GM12878 (cell line): ENCODE measurements around the gene PHF2. TPM values are rescaled to one million over a fixed set of nuclear protein-coding genes. Genes with fewer than 3 reads are reported as not detected.

Experiments used
- ATAC-seq: fragments of 200-7000 bp; cut with Tn5 transposase; 3 replicates; pipeline ENCODE4 v1.9.1; 2020; ENCODE audit warnings: mild to moderate bottlenecking, moderate library complexity
- BruUV-seq: library from RNA; stranded (reverse); fragments of 400-500 nt; replicated peaks from 2 replicates; lab custom pipeline; 2021; lab: Mats Ljungman, UMichigan
- CTCF ChIA-PET: fragments of 300-600 bp; sonication (Branson Sonifier 250); formaldehyde crosslinking; extraction: SDS; loops from one replicate; lab custom pipeline; 2021; ENCODE audit warnings: inconsistent platforms; lab: Yijun Ruan, JAX
- POLR2A ChIA-PET: fragments of 350-600 bp; formaldehyde crosslinking; extraction: SDS; loops from one replicate; lab custom pipeline; 2021; ENCODE audit warnings: inconsistent platforms; lab: Charles Lee
- RAD21 ChIA-PET: fragments of 300-600 bp; sonication (Branson Sonifier 250); formaldehyde crosslinking; loops from one replicate; lab custom pipeline; 2023; ENCODE audit warnings: antibody characterized with exemption; ENCODE audit not compliant: unreplicated experiment; lab: Charles Lee
- SMC1A ChIA-PET: fragments of 300-600 bp; sonication (Branson Sonifier 250); formaldehyde crosslinking; loops from one replicate; lab custom pipeline; 2023; ENCODE audit not compliant: unreplicated experiment, uncharacterized antibody; lab: Charles Lee
- DNase-seq: peaks from one replicate; pipeline ENCODE4 v3.0.0-alpha.2; 2011; ENCODE audit warnings: low read depth, low spot score
- FAIRE-seq: peaks from 3 replicates; lab custom pipeline; 2011; peaks lifted over from hg19 to GRCh38; lab: Jason Lieb, UNC
- H2AFZ ChIP-seq: 2 replicates; pipeline ENCODE4 v1.6.0; 2011; ENCODE audit warnings: low read depth, low read length, control low read depth; ENCODE audit not compliant: control insufficient read depth
- H3K27ac ChIP-seq: 2 replicates; pipeline ENCODE4 v1.5.1; 2011; ENCODE audit warnings: control low read depth; ENCODE audit not compliant: control insufficient read depth, insufficient read depth
- H3K27me3 ChIP-seq, 2 experiments: replicated peaks in 1 of 2; 2 replicates each; pipeline versions ENCODE4 v1.6.0 to v1.6.1; 2011; ENCODE audit warnings: low read length in 1 of 2; ENCODE audit not compliant: control insufficient read depth in 2 of 2, insufficient read depth in 2 of 2
- H3K36me3 ChIP-seq, 2 experiments: 2 replicates each; pipeline ENCODE4 v1.5.1; 2011; ENCODE audit warnings: low read length in 1 of 2; ENCODE audit not compliant: control insufficient read depth in 2 of 2, insufficient read depth in 2 of 2
- H3K4me1 ChIP-seq: 2 replicates; pipeline ENCODE4 v1.6.1; 2011; ENCODE audit warnings: mild to moderate bottlenecking, low read length, moderate library complexity, mixed read lengths; ENCODE audit not compliant: control insufficient read depth, insufficient read depth
- H3K4me2 ChIP-seq: 2 replicates; pipeline ENCODE4 v1.6.0; 2011; ENCODE audit warnings: control low read depth; ENCODE audit not compliant: control insufficient read depth, insufficient read depth
- H3K4me3 ChIP-seq: fragments of 200-600 bp; sonication (generic); 2 replicates; pipeline ENCODE4 v1.5.1; 2016
- H3K79me2 ChIP-seq: 2 replicates; pipeline ENCODE4 v1.6.0; 2011; ENCODE audit warnings: low read length; ENCODE audit not compliant: control insufficient read depth, insufficient read depth
- H3K9ac ChIP-seq: 2 replicates; pipeline ENCODE4 v1.8.0; 2011; ENCODE audit warnings: low read length, control low read depth, mixed read lengths; ENCODE audit not compliant: control insufficient read depth, insufficient read depth
- H3K9me3 ChIP-seq: replicated peaks from 3 replicates; pipeline ENCODE4 v1.5.1; 2011; ENCODE audit warnings: mild to moderate bottlenecking, low read length; ENCODE audit not compliant: control insufficient read depth, insufficient read depth
- H4K20me1 ChIP-seq: 2 replicates; pipeline ENCODE4 v1.6.0; 2011; ENCODE audit not compliant: control insufficient read depth, insufficient read depth
- BMI1 ChIP-seq: fragments of 450-650 bp; IDR thresholded peaks from 2 replicates; pipeline ENCODE4 v1.6.1; 2016; ENCODE audit warnings: mild to moderate bottlenecking, moderate library complexity, borderline replicate concordance
- ETV6 ChIP-seq, 2 experiments: fragments of 450-650 bp in 1 of 2; IDR thresholded peaks in 1 of 2; conservative IDR thresholded peaks in 1 of 2; 2 replicates each; pipeline ENCODE4 v1.6.1; 2014; ENCODE audit warnings: antibody characterized with exemption in 1 of 2, borderline replicate concordance in 1 of 2, low read depth in 1 of 2, mild to moderate bottlenecking in 1 of 2, moderate library complexity in 1 of 2
- GABPA ChIP-seq: IDR thresholded peaks from 2 replicates; pipeline ENCODE4 v1.6.1; 2014; ENCODE audit warnings: antibody characterized with exemption, low read depth, mild to moderate bottlenecking, inconsistent platforms
- HDGF ChIP-seq: fragments of 450-650 bp; IDR thresholded peaks from 2 replicates; pipeline ENCODE4 v1.6.1; 2016; ENCODE audit warnings: antibody characterized with exemption
- IKZF1 ChIP-seq: fragments of 450-650 bp; conservative IDR thresholded peaks from 2 replicates; pipeline ENCODE4 v1.6.1; 2017; ENCODE audit warnings: antibody characterized with exemption, mild to moderate bottlenecking
- IRF4 ChIP-seq: IDR thresholded peaks from 2 replicates; pipeline ENCODE4 v1.6.1; 2011; ENCODE audit warnings: low read depth, low read length
- KDM1A ChIP-seq: fragments of 200-600 bp; sonication (generic); IDR thresholded peaks from 2 replicates; pipeline ENCODE4 v1.6.1; 2016; ENCODE audit warnings: borderline replicate concordance
- MEF2A ChIP-seq: IDR thresholded peaks from 2 replicates; pipeline ENCODE4 v1.6.1; 2011; ENCODE audit warnings: low read depth, mild to moderate bottlenecking, low read length, moderate library complexity; ENCODE audit not compliant: insufficient read depth
- NR2C1 ChIP-seq: fragments of 450-650 bp; IDR thresholded peaks from 2 replicates; pipeline ENCODE4 v1.6.1; 2017; ENCODE audit warnings: antibody characterized with exemption, mild to moderate bottlenecking, moderate library complexity
- NR2F1 ChIP-seq: fragments of 450-650 bp; conservative IDR thresholded peaks from 2 replicates; pipeline ENCODE4 v1.6.1; 2017; ENCODE audit warnings: mild to moderate bottlenecking
- RAD21 ChIP-seq: IDR thresholded peaks from 2 replicates; pipeline ENCODE4 v1.6.1; 2011; ENCODE audit warnings: mild to moderate bottlenecking, low read depth, low read length, moderate library complexity; ENCODE audit not compliant: insufficient read depth
- SMAD1 ChIP-seq: fragments of 450-650 bp; IDR thresholded peaks from 2 replicates; pipeline ENCODE4 v1.6.1; 2018; ENCODE audit warnings: mild to moderate bottlenecking, low read depth; ENCODE audit not compliant: partially characterized antibody
- SREBF1 ChIP-seq: IDR thresholded peaks from 2 replicates; pipeline ENCODE4 v1.6.1; 2012; ENCODE audit warnings: mild to moderate bottlenecking, low read length
- SRF ChIP-seq, 2 experiments: IDR thresholded peaks; 2 replicates each; pipeline ENCODE4 v1.6.1; 2011; ENCODE audit warnings: low read depth in 2 of 2, low read length in 2 of 2, mild to moderate bottlenecking in 1 of 2, moderate library complexity in 1 of 2
- STAT3 ChIP-seq: IDR thresholded peaks from 2 replicates; pipeline ENCODE4 v1.6.1; 2011; ENCODE audit warnings: low read depth, low read length, improper control_type of control experiment
- USF2 ChIP-seq: IDR thresholded peaks from 2 replicates; pipeline ENCODE4 v1.6.1; 2011; ENCODE audit warnings: low read depth, low read length, improper control_type of control experiment, borderline replicate concordance
- ZBTB11 ChIP-seq: fragments of 450-650 bp; formaldehyde crosslinking; IDR thresholded peaks from 2 replicates; pipeline ENCODE4 v1.5.0; 2022; ENCODE audit warnings: mild to moderate bottlenecking, missing genetic modification characterization
- ZNF207 ChIP-seq: fragments of 450-650 bp; IDR thresholded peaks from 2 replicates; pipeline ENCODE4 v1.6.1; 2014; ENCODE audit warnings: antibody characterized with exemption, mild to moderate bottlenecking, borderline replicate concordance
- ZZZ3 ChIP-seq: IDR thresholded peaks from 2 replicates; pipeline ENCODE4 v1.6.1; 2011; ENCODE audit warnings: low read depth; ENCODE audit not compliant: control insufficient read depth, insufficient read length
- WGBS: methylation state at CpG from one replicate; pipeline ENCODE4 v1.1.6; 2016; ENCODE audit warnings: low lambda C conversion rate; ENCODE audit not compliant: insufficient replicate concordance, insufficient coverage; ENCODE audit errors: missing lambda C conversion rate; 5-methylcytosine and 5-hydroxymethylcytosine counted together
- in situ Hi-C: fragments of 300-500 bp; cut with MboI; formaldehyde crosslinking; loops from 9 replicates; pipeline ENCODE4 v1.14.3; 2018; ENCODE audit warnings: mixed read lengths
- intact Hi-C: fragments of 100-400 bp; cut with micrococcal nuclease; formaldehyde crosslinking; loops from one replicate; pipeline ENCODE4 v1.14.2; 2022; ENCODE audit not compliant: unreplicated experiment
- polyA plus RNA-seq, 11 experiments: library from polyadenylated mRNA; depleted of rRNA in 4 of 11; unstranded in 6 of 11; stranded (reverse) in 5 of 11; fragments of >200 nt; fragmentation: Nextera tagmentation in 4 of 11; fragmentation: Illumina TruSeq in 1 of 11; extraction: Ambion mirVana in 4 of 11; extraction: Trizol in 1 of 11; gene quantifications; 1 replicate in 1 of 11; 2 replicates in 10 of 11; pipeline versions ENCODE4 v1.2.1 to v1.2.3, GENCODE V29; 2011 to 2016; ENCODE audit warnings: inconsistent platforms in 2 of 11, missing spikeins in 2 of 11, low read depth in 1 of 11
- total RNA-seq, 4 experiments: library from RNA; depleted of rRNA in 3 of 4; stranded (reverse); fragments of >200 nt in 3 of 4; fragmentation: Illumina TruSeq in 1 of 4; extraction: Trizol in 1 of 4; gene quantifications; 2 replicates each; pipeline versions ENCODE4 v1.2.1 to v1.2.3, GENCODE V29; 2013 to 2021

Gene PHF2
- total and polyA plus RNA-seq, 10 of the 15 experiments (the other 5 are each of a cell fraction or from before 2014, with no cell fraction given) = 0.34 to 13.3 (median 5.5) TPM

GRCh38 chr9:93575796-93576257 is 557 bp upstream of the PHF2 start:
- RAD21 ChIA-PET = interaction anchor here (1.0 kb wide), 1 partner anchor 10 kb away, joined by 3 read pairs; no protein-coding TSS in a partner anchor
- no peaks in the 10 kb centered on the region for H3K27me3 ChIP-seq
- POLR2A ChIA-PET = interaction anchor here (0.5 kb wide), 1 partner anchor 11 kb away, joined by 3 read pairs; no protein-coding TSS in a partner anchor
- in situ Hi-C loops = no loop called here
- ATAC-seq (peak; percentile 51), DNase-seq (no peak), FAIRE-seq (no peak)
- 3% methylated on average over 16 of the region's 26 CpGs for WGBS
- peak overlapping the region; percentile 61 for H3K27ac ChIP-seq
- H3K4me3 ChIP-seq = peak overlapping the region; percentile 86
- no TSS peak for BruUV-seq
- no peaks in the 10 kb centered on the region for H4K20me1 ChIP-seq
- H3K79me2 ChIP-seq = peaks cover 6% of the 10 kb centered on the region
- H3K36me3 ChIP-seq = no peaks in the 10 kb centered on the region
- CTCF ChIA-PET = no interaction called here
- H3K9me3 ChIP-seq = peaks cover 2% of the 10 kb centered on the region; the same call in 2 of the 3 replicates
- SMC1A ChIA-PET = interaction anchor here (1.4 kb wide), 1 partner anchor 9 kb away, joined by 6 read pairs; no protein-coding TSS in a partner anchor
- H3K4me2 ChIP-seq = peak overlapping the region; percentile 99
- H3K9ac ChIP-seq = peak overlapping the region; percentile 77
- intact Hi-C loops = no loop called here
- peak overlapping the region; percentile 71 for H2AFZ ChIP-seq
- H3K4me1 ChIP-seq = peaks cover 11% of the 10 kb centered on the region
- no peak for TF ChIP-seq ZZZ3
- TF ChIP-seq NR2C1 = no peak
- no peak for TF ChIP-seq BMI1
- no peak for TF ChIP-seq GABPA
- no peak for TF ChIP-seq ZNF207
- TF ChIP-seq SMAD1 = no peak
- no peak for TF ChIP-seq RAD21
- no peak for TF ChIP-seq MEF2A
- TF ChIP-seq STAT3 = no peak
- no peak for TF ChIP-seq SRF (IDR thresholded peaks at IDR 0.05; ENCODE audit: low read depth in 2 of 2, low read length in 2 of 2)
- no peak for TF ChIP-seq KDM1A
- no peak for TF ChIP-seq NR2F1
- TF ChIP-seq SREBF1 = no peak
- TF ChIP-seq ZBTB11 (CRISPR knock-in tag) = no peak
- no peak for TF ChIP-seq ETV6 (conservative IDR thresholded peaks at IDR 0.05 in 1 of 2, IDR thresholded peaks at IDR 0.05 in 1 of 2; ENCODE audit: borderline replicate concordance in 1 of 2, low read depth in 1 of 2)
- no peak for TF ChIP-seq IRF4
- no peak for TF ChIP-seq HDGF
- TF ChIP-seq USF2 = no peak
- peak; percentile 77 for TF ChIP-seq IKZF1
